Endothelial cell of umbilical vein (primary cell): ENCODE measurements around the gene PTPRK. TPM values are rescaled to one million over a fixed set of nuclear protein-coding genes. Genes with fewer than 3 reads are reported as not detected.

Source experiments
- BruUV-seq: library from RNA; stranded (reverse); fragments of 400-500 nt; replicated peaks from 2 replicates; lab custom pipeline; 2021; lab: Mats Ljungman, UMichigan
- CTCF ChIA-PET: fragments of 300-600, 350-600 bp; sonication (Branson Sonifier 250); formaldehyde crosslinking; loops from one replicate; lab custom pipeline; 2021; ENCODE audit warnings: antibody characterized with exemption, inconsistent platforms; lab: Charles Lee
- POLR2A ChIA-PET: fragments of 300-600, 350-600 bp; sonication (Branson Sonifier 250); formaldehyde crosslinking; loops from one replicate; lab custom pipeline; 2021; ENCODE audit warnings: antibody characterized with exemption, inconsistent platforms; lab: Charles Lee
- DNase-seq: peaks from one replicate; pipeline ENCODE4 v3.0.0-alpha.2; 2011; ENCODE audit warnings: low read depth, low spot score
- FAIRE-seq: peaks from 2 replicates; lab custom pipeline; 2011; peaks lifted over from hg19 to GRCh38; lab: Jason Lieb, UNC
- H2AFZ ChIP-seq: 2 replicates; pipeline ENCODE4 v1.6.0; 2012; ENCODE audit warnings: low read depth, low read length, control low read depth, inconsistent platforms
- H3K27ac ChIP-seq: 2 replicates; pipeline ENCODE4 v1.5.1; 2011; ENCODE audit warnings: low read depth, mild to moderate bottlenecking, control low read depth, low read length, moderate library complexity; ENCODE audit not compliant: insufficient read depth
- H3K27me3 ChIP-seq, 2 experiments: 2 replicates each; pipeline versions ENCODE4 v1.6.0 to v1.6.1; 2011; ENCODE audit warnings: low read length in 2 of 2, mixed read lengths in 1 of 2; ENCODE audit not compliant: control insufficient read depth in 2 of 2, insufficient read depth in 2 of 2
- H3K36me3 ChIP-seq, 2 experiments: 2 replicates in 1 of 2; 3 replicates in 1 of 2; pipeline ENCODE4 v1.5.1; 2011; ENCODE audit warnings: low read length in 2 of 2, mild to moderate bottlenecking in 1 of 2, moderate library complexity in 1 of 2; ENCODE audit not compliant: control insufficient read depth in 2 of 2, insufficient read depth in 2 of 2; ENCODE audit errors: extremely low read depth in 1 of 2
- H3K4me1 ChIP-seq: 3 replicates; pipeline ENCODE4 v1.5.1; 2011; ENCODE audit warnings: mild to moderate bottlenecking, low read length; ENCODE audit not compliant: control insufficient read depth, insufficient read depth; ENCODE audit errors: extremely low read depth
- H3K4me2 ChIP-seq: 2 replicates; pipeline ENCODE4 v1.6.1; 2011; ENCODE audit warnings: low read length, control low read depth, mixed read lengths; ENCODE audit not compliant: insufficient read depth
- H3K4me3 ChIP-seq, 3 experiments: fragments of 200-600 bp in 1 of 3; sonication (generic), shearing (Covaris generic) in 1 of 3; replicated peaks in 1 of 3; 2 replicates each; pipeline ENCODE4 v1.5.1; 2011 to 2016; ENCODE audit warnings: control low read depth in 3 of 3, low read length in 3 of 3, mild to moderate bottlenecking in 2 of 3, inconsistent platforms in 1 of 3, low read depth in 1 of 3, moderate library complexity in 1 of 3; ENCODE audit not compliant: insufficient read depth in 1 of 3
- H3K79me2 ChIP-seq: 2 replicates; pipeline ENCODE4 v1.6.0; 2012; ENCODE audit warnings: low read length, inconsistent platforms; ENCODE audit not compliant: control insufficient read depth, insufficient read depth
- H3K9ac ChIP-seq: replicated peaks from 2 replicates; pipeline ENCODE3; 2011; ENCODE audit warnings: low read length, control low read depth; ENCODE audit not compliant: insufficient read depth; ENCODE audit errors: extremely low read depth
- H3K9me1 ChIP-seq: replicated peaks from 3 replicates; pipeline ENCODE4 v1.6.0; 2011; ENCODE audit warnings: mild to moderate bottlenecking, low read length; ENCODE audit not compliant: control insufficient read depth, insufficient read depth; ENCODE audit errors: extremely low read depth
- H3K9me3 ChIP-seq: replicated peaks from 2 replicates; pipeline ENCODE4 v1.5.1; 2012; ENCODE audit warnings: low read length, inconsistent platforms; ENCODE audit not compliant: control insufficient read depth, insufficient read depth
- H4K20me1 ChIP-seq: replicated peaks from 2 replicates; pipeline ENCODE3; 2011; ENCODE audit warnings: mild to moderate bottlenecking, low read length; ENCODE audit not compliant: control insufficient read depth, insufficient read depth; ENCODE audit errors: extremely low read depth
- CTCF ChIP-seq, 2 donors: IDR thresholded peaks; 1 replicate in 1 of 2; 2 replicates in 1 of 2; pipeline ENCODE4 v1.5.1; 2011; ENCODE audit warnings: low read length in 2 of 2, mild to moderate bottlenecking in 2 of 2, moderate library complexity in 2 of 2, control low read depth in 1 of 2, inconsistent platforms in 1 of 2, low read depth in 1 of 2; ENCODE audit not compliant: insufficient read depth in 1 of 2; ENCODE audit errors: extremely low read depth in 1 of 2
- EZH2 ChIP-seq: IDR thresholded peaks from 2 replicates; pipeline ENCODE4 v1.6.1; 2012; ENCODE audit warnings: borderline replicate concordance, low read depth, mild to moderate bottlenecking, moderate library complexity, low read length, inconsistent platforms; ENCODE audit not compliant: severe bottlenecking
- FOS ChIP-seq: IDR thresholded peaks from 2 replicates; pipeline ENCODE4 v1.6.1; 2011; ENCODE audit warnings: mild to moderate bottlenecking, low read length, moderate library complexity, borderline replicate concordance; ENCODE audit not compliant: insufficient read depth
- GATA2 ChIP-seq: IDR thresholded peaks from 2 replicates; pipeline ENCODE4 v1.7.0; 2011; ENCODE audit warnings: low read depth, mild to moderate bottlenecking, moderate library complexity, mixed read lengths, low read length; ENCODE audit not compliant: insufficient read length, insufficient read depth
- JUN ChIP-seq: IDR thresholded peaks from 2 replicates; pipeline ENCODE4 v1.6.1; 2011; ENCODE audit warnings: borderline replicate concordance, low read depth; ENCODE audit not compliant: insufficient read length, insufficient read depth
- MYC ChIP-seq: IDR thresholded peaks from one replicate; pipeline ENCODE4 v1.6.1; 2011; ENCODE audit warnings: mild to moderate bottlenecking, low read depth, low read length
- POLR2A ChIP-seq: IDR thresholded peaks from 2 replicates; pipeline ENCODE4 v1.6.1; 2012; ENCODE audit warnings: low read depth, mild to moderate bottlenecking, control low read depth, low read length
- POLR2AphosphoS5 ChIP-seq: IDR thresholded peaks from 2 replicates; pipeline ENCODE4 v1.6.1; 2012; ENCODE audit warnings: low read depth, mild to moderate bottlenecking, control low read depth, low read length, moderate library complexity; ENCODE audit not compliant: insufficient read depth
- dilution Hi-C: fragments of 300-500 bp; cut with MboI; formaldehyde crosslinking; loops from one replicate; pipeline ENCODE4 v1.15.0; 2019; ENCODE audit warnings: low sequenced_read_pairs; ENCODE audit not compliant: extremely low pct_ligation_motif_present
- intact Hi-C: fragments of 100-400 bp; cut with micrococcal nuclease; formaldehyde crosslinking; loops from one replicate; pipeline ENCODE4 v1.10.0; 2022
- polyA plus RNA-seq, 4 experiments: library from polyadenylated mRNA; depleted of rRNA in 3 of 4; stranded (reverse) in 3 of 4; unstranded in 1 of 4; fragments of >200 nt; gene quantifications; 2 replicates each; pipeline versions ENCODE4 v1.2.1 to v1.2.3, GENCODE V29; 2011 to 2012; ENCODE audit warnings: missing spikeins in 1 of 4
- total RNA-seq: library from RNA; stranded (reverse); gene quantifications from 2 replicates; pipeline ENCODE4 v1.2.3, GENCODE V29; 2021
- TF ChIP-seq, protein P1 (sequence below): IDR thresholded peaks from 2 replicates; pipeline ENCODE4 v1.6.1; 2011; ENCODE audit not compliant: insufficient read depth, insufficient read length

PTPRK gene
- total and polyA plus RNA-seq, 2 donors (not counting 3 experiments of a cell fraction or from before 2014, with no cell fraction given), result 15.2 to 74.0 TPM

DNA sequence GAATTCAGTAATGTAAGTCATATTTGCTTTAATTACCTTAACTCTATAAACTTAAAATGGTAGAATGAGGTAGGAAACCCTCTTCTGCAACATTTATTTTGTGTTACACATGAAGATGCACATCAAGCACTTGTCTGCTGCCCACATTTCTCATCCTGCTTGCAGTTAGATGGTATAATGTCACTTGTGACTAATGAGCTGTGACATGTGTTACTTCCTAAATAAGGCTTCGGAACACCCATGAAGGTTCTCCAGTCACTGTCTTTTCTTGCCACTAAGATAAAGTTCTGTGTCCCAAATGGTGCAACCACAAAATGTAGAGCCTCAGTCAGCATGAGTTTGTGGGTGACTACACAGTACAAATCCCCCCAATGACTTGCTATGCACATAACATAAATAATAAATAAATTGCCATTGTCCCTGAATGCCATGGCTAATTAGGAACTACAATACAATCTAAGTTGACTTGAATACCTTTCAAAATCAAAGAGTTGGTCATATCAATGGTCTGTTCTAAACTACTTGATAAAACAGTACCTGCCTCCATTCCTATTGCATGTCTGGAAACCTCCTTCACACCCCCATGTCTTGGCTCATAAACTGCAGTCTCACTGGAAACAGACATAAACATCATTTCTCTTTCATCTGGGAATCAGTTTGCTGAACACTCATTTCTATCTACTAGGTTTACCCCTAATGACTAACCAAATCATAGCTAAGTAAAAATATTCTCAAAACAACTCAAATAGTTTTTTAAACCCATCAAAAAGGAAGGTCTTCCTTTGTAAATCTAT, 157.2 kb downstream of the PTPRK start:
- no TSS peak for BruUV-seq
- intact Hi-C loops (no loop called here), dilution Hi-C loops (no loop called here)
- POLR2A ChIA-PET, result no interaction called here
- H3K79me2 ChIP-seq, result peaks cover 20% of the 10 kb centered on the region
- no peak overlapping the region for H3K4me3 ChIP-seq
- CTCF ChIA-PET, result no interaction called here
- no peaks in the 10 kb centered on the region for H4K20me1 ChIP-seq
- DNase-seq (no peak), FAIRE-seq (no peak)
- no peak overlapping the region for H3K4me2 ChIP-seq
- no peaks in the 10 kb centered on the region for H3K27me3 ChIP-seq
- H3K9me1 ChIP-seq, result no peaks in the 10 kb centered on the region
- no peak for TF ChIP-seq POLR2AphosphoS5
- TF ChIP-seq POLR2A, result no peak
- no peak for TF ChIP-seq EZH2
- no peak overlapping the region for H3K27ac ChIP-seq
- H3K9me3 ChIP-seq, result no peaks in the 10 kb centered on the region
- no peaks in the 10 kb centered on the region for H3K36me3 ChIP-seq
- no peak overlapping the region for H3K9ac ChIP-seq
- H3K4me1 ChIP-seq, result peaks cover 14% of the 10 kb centered on the region
- no peak overlapping the region for H2AFZ ChIP-seq

DNA sequence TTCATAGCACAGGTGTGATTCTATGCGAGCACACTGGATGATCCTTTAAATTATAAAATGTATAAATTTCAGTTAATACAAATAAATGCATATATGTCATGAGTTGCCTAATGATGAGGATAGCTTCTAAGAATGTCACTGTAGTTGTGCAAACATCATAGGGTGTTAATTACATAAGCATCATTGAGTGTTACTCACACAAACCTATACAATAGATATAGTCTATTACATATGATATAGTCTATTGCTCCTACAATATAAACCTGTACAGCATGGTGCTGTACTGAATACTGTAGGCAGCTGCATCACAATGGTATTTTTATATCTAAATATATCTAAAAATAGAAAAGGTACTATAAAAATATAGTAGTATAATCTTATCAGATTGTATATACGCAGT, 159.0 kb downstream of the PTPRK start:
- H3K36me3 ChIP-seq, result no peaks in the 10 kb centered on the region
- no peak overlapping the region for H3K4me3 ChIP-seq
- no peak overlapping the region for H3K27ac ChIP-seq
- no peak for TF ChIP-seq POLR2A
- no peak for TF ChIP-seq JUN
- no peak for TF ChIP-seq EZH2
- TF ChIP-seq, protein P1, sequence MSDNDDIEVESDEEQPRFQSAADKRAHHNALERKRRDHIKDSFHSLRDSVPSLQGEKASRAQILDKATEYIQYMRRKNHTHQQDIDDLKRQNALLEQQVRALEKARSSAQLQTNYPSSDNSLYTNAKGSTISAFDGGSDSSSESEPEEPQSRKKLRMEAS, result no peak
- no peak for TF ChIP-seq MYC
- no peak for TF ChIP-seq POLR2AphosphoS5
- TF ChIP-seq CTCF (IDR thresholded peaks at IDR 0.05; ENCODE audit: extremely low read depth in 1 of 2, insufficient read depth in 1 of 2, low read depth in 1 of 2, low read length in 2 of 2), result no peak
- no peak for TF ChIP-seq GATA2
- TF ChIP-seq FOS, result no peak
- no TSS peak for BruUV-seq
- no peak for DNase-seq
- H3K79me2 ChIP-seq, result peaks cover 22% of the 10 kb centered on the region
- no peaks in the 10 kb centered on the region for H3K9me1 ChIP-seq
- no peak overlapping the region for H3K9ac ChIP-seq
- dilution Hi-C loops (no loop called here), intact Hi-C loops (no loop called here)
- peaks cover 4% of the 10 kb centered on the region for H3K4me1 ChIP-seq
- POLR2A ChIA-PET, result no interaction called here
- H3K27me3 ChIP-seq, result no peaks in the 10 kb centered on the region
- CTCF ChIA-PET, result interaction anchor here (1.2 kb wide), 1 partner anchor 9 kb away, joined by 6 read pairs; no protein-coding TSS in a partner anchor
- no peaks in the 10 kb centered on the region for H4K20me1 ChIP-seq
- no peak overlapping the region for H2AFZ ChIP-seq
- H3K4me2 ChIP-seq, result no peak overlapping the region
- no peaks in the 10 kb centered on the region for H3K9me3 ChIP-seq
- FAIRE-seq, result no peak
